HepG2 (cell line): ENCODE measurements around the gene WDR31. TPM values are rescaled to one million over a fixed set of nuclear protein-coding genes. Genes with fewer than 3 reads are reported as not detected.

Source experiments
- ARNTL ChIP-seq: sonication (generic); formaldehyde crosslinking; IDR thresholded peaks from 2 replicates; pipeline ENCODE4 v1.4.0; 2020; ENCODE audit warnings: mild to moderate bottlenecking, missing genetic modification reagents
- BORCS8-MEF2B ChIP-seq: sonication (generic); formaldehyde crosslinking; IDR thresholded peaks from 2 replicates; pipeline ENCODE4 v1.8.0; 2022; ENCODE audit warnings: mild to moderate bottlenecking, missing genetic modification reagents
- CEBPB ChIP-seq: IDR thresholded peaks from 2 replicates; pipeline ENCODE4 v1.6.1; 2011; ENCODE audit warnings: low read depth, low read length, improper control_type of control experiment, borderline replicate concordance
- GABPA ChIP-seq, 2 experiments: IDR thresholded peaks; 2 replicates each; pipeline ENCODE4 v1.6.1; 2011 to 2016; ENCODE audit warnings: low read depth in 2 of 2, low read length in 1 of 2, missing biosample characterization in 1 of 2, missing genetic modification characterization in 1 of 2
- GLMP ChIP-seq: sonication (generic); formaldehyde crosslinking; IDR thresholded peaks from 2 replicates; pipeline ENCODE4 v1.9.0; 2021; ENCODE audit warnings: missing genetic modification reagents, mild to moderate bottlenecking, borderline replicate concordance
- HOMEZ ChIP-seq: IDR thresholded peaks from 2 replicates; pipeline ENCODE4 v1.6.1; 2016; ENCODE audit warnings: low read depth
- JARID2 ChIP-seq: sonication (generic); formaldehyde crosslinking; IDR thresholded peaks from 2 replicates; pipeline ENCODE4 v1.8.1; 2023; ENCODE audit warnings: missing genetic modification reagents, inconsistent platforms; ENCODE audit not compliant: insufficient replicate concordance
- MIXL1 ChIP-seq: IDR thresholded peaks from 2 replicates; pipeline ENCODE4 v1.6.1; 2016
- MLLT10 ChIP-seq: sonication (generic); formaldehyde crosslinking; IDR thresholded peaks from 2 replicates; pipeline ENCODE4 v1.4.0; 2020; ENCODE audit warnings: missing genetic modification reagents
- NBN ChIP-seq: fragments of 450-650 bp; conservative IDR thresholded peaks from 2 replicates; pipeline ENCODE4 v1.6.1; 2017
- NFKB2 ChIP-seq: sonication (generic); formaldehyde crosslinking; IDR thresholded peaks from 2 replicates; pipeline ENCODE4 v1.4.0; 2020; ENCODE audit warnings: missing genetic modification reagents, borderline replicate concordance
- RAD21 ChIP-seq: fragments of 450-650 bp; formaldehyde crosslinking; IDR thresholded peaks from 2 replicates; pipeline ENCODE4 v1.5.0; 2020; ENCODE audit warnings: mild to moderate bottlenecking
- SRSF4 ChIP-seq: fragments of 200-400 bp; formaldehyde crosslinking; IDR thresholded peaks from one replicate; pipeline ENCODE4 v1.6.1; 2018; ENCODE audit warnings: mild to moderate bottlenecking, low read depth, low read length, moderate library complexity; ENCODE audit not compliant: poor library complexity, severe bottlenecking
- SUZ12 ChIP-seq: fragments of 150-350 bp; IDR thresholded peaks from 2 replicates; pipeline ENCODE4 v1.6.1; 2014; ENCODE audit warnings: low read depth, low read length
- TAF15 ChIP-seq: fragments of 200-400 bp; formaldehyde crosslinking; IDR thresholded peaks from one replicate; pipeline ENCODE4 v1.6.1; 2018; ENCODE audit warnings: mild to moderate bottlenecking, low read depth, low read length; ENCODE audit not compliant: poor library complexity, severe bottlenecking
- TP53 ChIP-seq: sonication (generic); formaldehyde crosslinking; conservative IDR thresholded peaks from 2 replicates; pipeline ENCODE4 v1.4.0; 2020; ENCODE audit warnings: missing genetic modification reagents
- ZFP91 ChIP-seq: sonication (generic); formaldehyde crosslinking; IDR thresholded peaks from 2 replicates; pipeline ENCODE4 v1.9.0; 2022; ENCODE audit warnings: missing genetic modification reagents, mild to moderate bottlenecking, borderline replicate concordance
- ZFY ChIP-seq: sonication (generic); formaldehyde crosslinking; IDR thresholded peaks from 2 replicates; pipeline ENCODE4 v1.4.0; 2020; ENCODE audit warnings: missing genetic modification reagents
- ZNF354B ChIP-seq: sonication (generic); formaldehyde crosslinking; IDR thresholded peaks from 2 replicates; pipeline ENCODE4 v1.8.0; 2022; ENCODE audit warnings: mild to moderate bottlenecking, missing genetic modification reagents
- ZNF597 ChIP-seq: sonication (generic); formaldehyde crosslinking; IDR thresholded peaks from 2 replicates; pipeline ENCODE4 v1.5.0; 2020; ENCODE audit warnings: missing genetic modification reagents
- ZNF670 ChIP-seq: sonication (generic); formaldehyde crosslinking; IDR thresholded peaks from 2 replicates; pipeline ENCODE4 v1.8.0; 2022; ENCODE audit warnings: mild to moderate bottlenecking, missing genetic modification reagents, borderline replicate concordance
- ZNF704 ChIP-seq: sonication (generic); formaldehyde crosslinking; IDR thresholded peaks from 2 replicates; pipeline ENCODE4 v1.8.1; 2023; ENCODE audit warnings: mild to moderate bottlenecking, inconsistent platforms, moderate library complexity, missing genetic modification reagents, borderline replicate concordance
- ZNF788 ChIP-seq: sonication (generic); formaldehyde crosslinking; IDR thresholded peaks from 2 replicates; pipeline ENCODE4 v1.5.0; 2020; ENCODE audit warnings: mild to moderate bottlenecking, missing genetic modification reagents, borderline replicate concordance
- polyA plus RNA-seq, 8 experiments: library from polyadenylated mRNA; depleted of rRNA in 3 of 8; stranded (reverse) in 7 of 8; unstranded in 1 of 8; fragments of >200 nt; fragmentation: Illumina TruSeq in 4 of 8; extraction: Trizol in 4 of 8; gene quantifications; 2 replicates each; pipeline versions ENCODE4 v1.2.1 to v1.2.3, GENCODE V29; 2011 to 2016; ENCODE audit warnings: low read depth in 4 of 8, missing spikeins in 1 of 8, mixed read lengths in 1 of 8; ENCODE audit not compliant: insufficient read depth in 1 of 8
- total RNA-seq, 5 experiments: library from RNA; depleted of rRNA; stranded (reverse); fragments of >200 nt; fragmentation: Illumina TruSeq; extraction: Trizol; gene quantifications; 2 replicates each; pipeline ENCODE4 v1.2.3, GENCODE V29; 2016; ENCODE audit warnings: low read depth in 1 of 5

The WDR31 gene
- total and polyA plus RNA-seq, 2 of the 13 experiments (the other 11 are each of a cell fraction or from before 2014, with no cell fraction given), result 0.33 to 1.7 TPM

GRCh38 chr9:113376634-113377567 lies 36.8 kb upstream of the WDR31 start, which contains the start of gene HDHD3 (continued):
- TF ChIP-seq ZNF704 (no peak), SRSF4 (no peak), TAF15 (peak; percentile 70), SUZ12 (no peak), JARID2 (CRISPR knock-in tag) (no peak), BORCS8-MEF2B (CRISPR knock-in tag) (no peak), TP53 (CRISPR knock-in tag) (no peak), HOMEZ (CRISPR knock-in tag) (no peak), ZNF788 (CRISPR knock-in tag) (peak; percentile 55; the same call in 1 of the 2 replicates), ZFP91 (CRISPR knock-in tag) (peak; percentile 64; the same call in 1 of the 2 replicates), NBN (no peak), ZNF670 (CRISPR knock-in tag) (peak; percentile 76; the same call in 1 of the 2 replicates), MIXL1 (CRISPR knock-in tag) (no peak), CEBPB (no peak), NFKB2 (CRISPR knock-in tag) (peak; percentile 59; the same call in 1 of the 2 replicates), GABPA (IDR thresholded peaks at IDR 0.05; ENCODE audit: low read depth, low read length) (no peak), GABPA (CRISPR knock-in tag; IDR thresholded peaks at IDR 0.05; ENCODE audit: low read depth) (no peak), RAD21 (CRISPR knock-in tag) (peak; percentile 62), ARNTL (CRISPR knock-in tag) (no peak), GLMP (CRISPR knock-in tag) (no peak), ZNF354B (CRISPR knock-in tag) (no peak), ZFY (peak; percentile 88), ZNF597 (CRISPR knock-in tag) (no peak), MLLT10 (CRISPR knock-in tag) (no peak)
